ENCODE measurements around the gene OR52A1. TPM values are rescaled to one million over a fixed set of nuclear protein-coding genes. Genes with fewer than 3 reads are reported as not detected.

The OR52A1 gene
- total RNA-seq, 2 experiments from 2014 or later = not detected

GRCh38 chr11:5107285-5107684 lies 47.3 kb downstream of the OR52A1 start:
- H3K27ac Mint-ChIP-seq = no peak overlapping the region
- H3K27me3 Mint-ChIP-seq = peaks cover 12% of the 10 kb centered on the region
- H3K9me3 Mint-ChIP-seq = no peaks in the 10 kb centered on the region
- no peaks in the 10 kb centered on the region for H3K36me3 Mint-ChIP-seq
- no peak for DNase-seq
- H3K4me1 Mint-ChIP-seq = no peaks in the 10 kb centered on the region
- H3K4me3 Mint-ChIP-seq = no peak overlapping the region

- Mint-ChIP-seq H3K9me3 (no peaks in the 10 kb centered on the region), H3K4me1 (no peaks in the 10 kb centered on the region), H3K4me3 (no peak overlapping the region), H3K27ac (no peak overlapping the region), H3K27me3 (peaks cover 15% of the 10 kb centered on the region), H3K36me3 (no peaks in the 10 kb centered on the region)
- DNase-seq = no peak
Observed at GRCh38 chr11:5103066-5103465, 51.5 kb downstream of the OR52A1 start.

- no peak overlapping the region for H3K4me3 Mint-ChIP-seq
- H3K27me3 Mint-ChIP-seq = peaks cover 18% of the 10 kb centered on the region
- H3K4me1 Mint-ChIP-seq = no peaks in the 10 kb centered on the region
- no peak overlapping the region for H3K27ac Mint-ChIP-seq
- no peaks in the 10 kb centered on the region for H3K9me3 Mint-ChIP-seq
- no peaks in the 10 kb centered on the region for H3K36me3 Mint-ChIP-seq
- DNase-seq = no peak
Observed at GRCh38 chr11:5102246-5102645, 52.3 kb downstream of the OR52A1 start.

- Mint-ChIP-seq H3K9me3 (no peaks in the 10 kb centered on the region), H3K4me1 (no peaks in the 10 kb centered on the region), H3K27ac (no peak overlapping the region)
Observed at GRCh38 chr11:5096011-5096410, 58.5 kb downstream of the OR52A1 start.

More at GRCh38 chr11:5096011-5096410, 58.5 kb downstream of the OR52A1 start:
- H3K27me3 Mint-ChIP-seq = peaks cover 17% of the 10 kb centered on the region
- H3K4me3 Mint-ChIP-seq = no peak overlapping the region
- H3K36me3 Mint-ChIP-seq = no peaks in the 10 kb centered on the region
- DNase-seq = no peak

Other genes with a start within 250 kb of the OR52A1 start
- gene OR51G2, start 235.4 kb downstream of the OR52A1 start, total RNA-seq = not detected
- not detected for gene OR51G1, start 230.4 kb downstream of the OR52A1 start, total RNA-seq
- not detected for gene OR51A4, start 207.2 kb downstream of the OR52A1 start, total RNA-seq
- gene OR51A2, start 199.0 kb downstream of the OR52A1 start, total RNA-seq = not detected
- gene OR51L1, start 159.9 kb downstream of the OR52A1 start, total RNA-seq = not detected
- gene OR52J3, start 108.2 kb downstream of the OR52A1 start, total RNA-seq = not detected
- gene OR52E2, start 95.1 kb downstream of the OR52A1 start, total RNA-seq = not detected
- not detected for gene OR52E1, start 85.2 kb downstream of the OR52A1 start, total RNA-seq
- gene OR52A5, start 16.4 kb downstream of the OR52A1 start, total RNA-seq = not detected
- not detected for gene OR51V1, start 45.9 kb upstream of the OR52A1 start, total RNA-seq
- gene HBB, start 72.3 kb upstream of the OR52A1 start, total RNA-seq = not detected
- not detected for gene HBD, start 79.7 kb upstream of the OR52A1 start, total RNA-seq
- gene HBG1, start 95.1 kb upstream of the OR52A1 start, total RNA-seq = not detected
- not detected for gene HBG2, start 100.0 kb upstream of the OR52A1 start, total RNA-seq
- gene HBE1, start 115.2 kb upstream of the OR52A1 start, total RNA-seq = not detected
- not detected for gene OR51B4, start 147.2 kb upstream of the OR52A1 start, total RNA-seq
- gene OR51B2, start 169.5 kb upstream of the OR52A1 start, total RNA-seq = not detected
- gene OR51B5, start 188.8 kb upstream of the OR52A1 start, total RNA-seq = not detected
- gene OR51B6, start 196.8 kb upstream of the OR52A1 start, total RNA-seq = not detected
- gene OR51M1, start 229.1 kb upstream of the OR52A1 start, total RNA-seq = not detected